Fibroblast of lung (primary cell): ENCODE measurements around the gene NFIC. TPM values are rescaled to one million over a fixed set of nuclear protein-coding genes. Genes with fewer than 3 reads are reported as not detected.

ENCODE experiments used
- DNase-seq, 2 donors: peaks; one replicate each; pipeline versions ENCODE4 v3.0.0 to v3.0.0-alpha.2; 2010; ENCODE audit warnings: low read depth in 2 of 2
- H2AFZ ChIP-seq: 2 replicates; pipeline ENCODE4 v1.5.1; 2012; ENCODE audit warnings: low read length, control low read depth, inconsistent platforms
- H3K27ac ChIP-seq: 2 replicates; pipeline ENCODE4 v1.5.1; 2011; ENCODE audit warnings: low read length, control low read depth; ENCODE audit not compliant: insufficient read depth
- H3K27me3 ChIP-seq: 2 replicates; pipeline ENCODE4 v1.5.1; 2011; ENCODE audit warnings: mild to moderate bottlenecking, low read length; ENCODE audit not compliant: control insufficient read depth, insufficient read depth
- H3K36me3 ChIP-seq: 2 replicates; pipeline ENCODE4 v1.5.1; 2011; ENCODE audit warnings: low read length; ENCODE audit not compliant: control insufficient read depth, insufficient read depth
- H3K4me1 ChIP-seq: 2 replicates; pipeline ENCODE4 v1.5.1; 2011; ENCODE audit warnings: low read length; ENCODE audit not compliant: control insufficient read depth, insufficient read depth; ENCODE audit errors: extremely low read depth
- H3K4me2 ChIP-seq: 2 replicates; pipeline ENCODE4 v1.5.1; 2011; ENCODE audit warnings: low read length, control low read depth; ENCODE audit not compliant: insufficient read depth; ENCODE audit errors: extremely low read depth
- H3K4me3 ChIP-seq, 4 experiments: fragments of 200-600 bp in 1 of 4; sonication (generic) in 1 of 4; replicated peaks in 1 of 4; 2 replicates each; pipeline ENCODE4 v1.5.1; 2011 to 2016; ENCODE audit warnings: low read length in 4 of 4, low read depth in 3 of 4, mild to moderate bottlenecking in 3 of 4, control low read depth in 2 of 4, inconsistent platforms in 1 of 4, mixed read lengths in 1 of 4; ENCODE audit not compliant: insufficient read depth in 1 of 4; ENCODE audit errors: control extremely low read depth in 1 of 4
- H3K79me2 ChIP-seq: 2 replicates; pipeline ENCODE4 v1.5.1; 2012; ENCODE audit warnings: mild to moderate bottlenecking, low read length, inconsistent platforms; ENCODE audit not compliant: control insufficient read depth, insufficient read depth
- H3K9ac ChIP-seq: 2 replicates; pipeline ENCODE4 v1.5.1; 2011; ENCODE audit warnings: mild to moderate bottlenecking, low read length, control low read depth; ENCODE audit not compliant: insufficient read depth
- H3K9me3 ChIP-seq: 2 replicates; pipeline ENCODE4 v1.5.1; 2012; ENCODE audit warnings: low read depth, low read length; ENCODE audit not compliant: control insufficient read depth, insufficient read depth
- H4K20me1 ChIP-seq: 2 replicates; pipeline ENCODE4 v1.5.1; 2011; ENCODE audit warnings: low read length; ENCODE audit not compliant: control insufficient read depth, insufficient read depth; ENCODE audit errors: extremely low read depth
- CTCF ChIP-seq, 2 donors: IDR thresholded peaks in 1 of 2; conservative IDR thresholded peaks in 1 of 2; 1 replicate in 1 of 2; 2 replicates in 1 of 2; pipeline ENCODE4 v1.5.1; 2011 to 2012; ENCODE audit warnings: low read length in 2 of 2, control low read depth in 1 of 2, inconsistent platforms in 1 of 2, low read depth in 1 of 2, mild to moderate bottlenecking in 1 of 2
- EZH2 ChIP-seq: IDR thresholded peaks from 2 replicates; pipeline ENCODE4 v1.5.1; 2012; ENCODE audit warnings: low read length, control low read depth, mild to moderate bottlenecking; ENCODE audit errors: missing control alignments
- polyA plus RNA-seq, 2 donors: library from polyadenylated mRNA; depleted of rRNA in 1 of 2; stranded (reverse) in 1 of 2; unstranded in 1 of 2; fragments of >200 nt; gene quantifications; 2 replicates each; pipeline ENCODE4 v1.2.1, GENCODE V29; 2011 to 2012; ENCODE audit warnings: missing spikeins in 1 of 2
- total RNA-seq: library from RNA; depleted of rRNA; stranded (reverse); fragments of >200 nt; gene quantifications from 2 replicates; pipeline ENCODE4 v1.2.1, GENCODE V29; 2014

The NFIC gene
- total and polyA plus RNA-seq, 2 donors (not counting 1 experiment from before 2014, with no cell fraction given) = 7.9 to 66.4 TPM

- Histone ChIP-seq H3K4me2 (peak overlapping the region; percentile 95), H2AFZ (no peak overlapping the region), H3K9ac (peak overlapping the region; percentile 48), H3K27ac (peak overlapping the region; percentile 34), H3K4me1 (peaks cover 22% of the 10 kb centered on the region), H4K20me1 (no peaks in the 10 kb centered on the region), H3K36me3 (no peaks in the 10 kb centered on the region), H3K79me2 (peaks cover 38% of the 10 kb centered on the region), H3K9me3 (no peaks in the 10 kb centered on the region), H3K4me3 (peak overlapping the region; percentile 54 to 76 (median 64)), H3K27me3 (no peaks in the 10 kb centered on the region)
- TF ChIP-seq EZH2 (no peak), CTCF (conservative IDR thresholded peaks at IDR 0.05 in 1 of 2, IDR thresholded peaks at IDR 0.05 in 1 of 2; ENCODE audit: low read depth in 1 of 2, low read length in 2 of 2) (peak in 1 of 2 donors; percentile 2)
- DNase-seq = peak in 1 of 2 donors; percentile 51
These were observed 5.7 kb upstream of the NFIC start for GRCh38 chr19:3360421-3361383.

- no peaks in the 10 kb centered on the region for H3K9me3 ChIP-seq
- no peak overlapping the region for H3K27ac ChIP-seq
- DNase-seq = no peak
- peak overlapping the region; percentile 54 to 76 (median 64) for H3K4me3 ChIP-seq
- H3K36me3 ChIP-seq = no peaks in the 10 kb centered on the region
- no peaks in the 10 kb centered on the region for H3K27me3 ChIP-seq
- no peak overlapping the region for H2AFZ ChIP-seq
- TF ChIP-seq EZH2 (no peak), CTCF (conservative IDR thresholded peaks at IDR 0.05 in 1 of 2, IDR thresholded peaks at IDR 0.05 in 1 of 2; ENCODE audit: low read depth in 1 of 2, low read length in 2 of 2) (no peak)
- H3K79me2 ChIP-seq = peaks cover 38% of the 10 kb centered on the region
- no peak overlapping the region for H3K9ac ChIP-seq
- no peaks in the 10 kb centered on the region for H4K20me1 ChIP-seq
- H3K4me1 ChIP-seq = peaks cover 23% of the 10 kb centered on the region
- peak overlapping the region; percentile 95 for H3K4me2 ChIP-seq
These were observed 4.8 kb upstream of the NFIC start for GRCh38 chr19:3361384-3362216.
